ENCODE data around the gene KRTAP10-7.
"Not testable (repeated sequence)": the region's sequence is repeated elsewhere in the genome, so short reads cannot be mapped to it uniquely, and the experiment has no call there.

The KRTAP10-7 gene

GRCh38 chr21:44603911-44604310, 3.5 kb downstream of the KRTAP10-7 start:
- TF ChIP-seq CTCF (IDR thresholded peaks at IDR 0.05; ENCODE audit: extremely low read depth, missing control alignments): no peak

DNA sequence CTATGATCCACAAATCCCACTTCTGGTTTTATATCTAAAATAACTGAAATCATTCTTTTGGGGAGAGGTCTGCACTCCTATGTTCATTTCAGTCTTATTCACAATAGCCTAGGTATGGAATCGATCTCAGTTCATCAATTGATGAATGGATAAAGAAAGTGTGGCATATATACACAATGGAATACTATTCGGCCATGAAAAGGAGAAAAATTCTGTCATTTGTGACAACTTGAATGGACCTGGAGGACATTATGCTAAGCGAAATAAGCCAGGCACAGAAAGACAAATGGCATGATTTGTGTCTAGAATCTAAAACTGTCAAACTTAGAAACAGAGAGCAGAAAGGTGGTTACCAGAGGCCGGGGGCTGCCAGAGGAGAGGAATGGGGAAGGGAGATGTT, 6.1 kb downstream of the KRTAP10-7 start:
- no peak for TF ChIP-seq CTCF (IDR thresholded peaks at IDR 0.05; ENCODE audit: extremely low read depth, missing control alignments)
- no peak for DNase-seq (ENCODE audit: low spot score)

More at GRCh38 chr21:44603911-44604310, 3.5 kb downstream of the KRTAP10-7 start:
- no peak for DNase-seq (ENCODE audit: low spot score)

GRCh38 chr21:44609193-44609592, 8.8 kb downstream of the KRTAP10-7 start:
- DNase-seq (ENCODE audit: low spot score): no peak
- no peak for TF ChIP-seq CTCF (IDR thresholded peaks at IDR 0.05; ENCODE audit: extremely low read depth, missing control alignments)

- DNase-seq (ENCODE audit: low spot score): not testable (repeated sequence)
Observed at GRCh38 chr21:44610157-44610843, 9.9 kb downstream of the KRTAP10-7 start.

- DNase-seq (ENCODE audit: low spot score): no peak
- TF ChIP-seq CTCF (IDR thresholded peaks at IDR 0.05; ENCODE audit: extremely low read depth, missing control alignments): no peak
Observed at GRCh38 chr21:44611551-44611950, 11.2 kb downstream of the KRTAP10-7 start.

GRCh38 chr21:44612029-44612486, 11.7 kb downstream of the KRTAP10-7 start, which contains the start of gene KRTAP10-8:
Gene KRTAP10-8, plus strand, starts transcription at chr21:44612079. Its CDS starts 22 bp downstream, at chr21:44612101.
- TF ChIP-seq CTCF (IDR thresholded peaks at IDR 0.05; ENCODE audit: extremely low read depth, missing control alignments): no peak
- no peak for DNase-seq (ENCODE audit: low spot score)

DNA sequence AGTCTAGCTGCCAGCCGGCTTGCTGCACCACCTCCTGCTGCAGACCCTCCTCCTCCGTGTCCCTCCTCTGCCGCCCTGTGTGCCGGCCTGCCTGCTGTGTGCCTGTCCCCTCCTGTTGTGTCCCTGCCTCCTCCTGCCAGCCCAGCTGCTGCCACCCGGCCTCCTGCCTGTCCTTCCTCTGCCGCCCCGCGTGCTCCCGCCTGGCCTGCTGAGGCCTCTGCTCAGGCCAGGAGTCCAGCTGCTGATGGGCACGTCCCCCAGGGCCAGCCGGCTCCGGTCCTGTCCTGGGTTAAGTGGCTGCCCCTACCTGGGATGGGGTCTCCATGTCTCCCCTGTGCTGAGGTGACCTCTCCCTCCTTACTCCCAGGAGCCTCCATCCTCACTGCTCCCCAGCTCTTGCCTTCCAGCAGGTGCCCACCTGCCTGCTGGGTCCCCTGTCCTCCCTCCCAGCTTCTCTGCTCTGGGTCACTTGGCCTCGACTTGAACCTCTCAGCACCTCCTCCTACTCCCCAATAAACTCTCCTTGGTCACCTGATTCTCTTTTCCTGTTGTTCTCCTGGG, 12.4 kb downstream of the KRTAP10-7 start:
- DNase-seq (ENCODE audit: low spot score): no peak
- no peak for TF ChIP-seq CTCF (IDR thresholded peaks at IDR 0.05; ENCODE audit: extremely low read depth, missing control alignments)
